Mesenchymal stem cell (in vitro differentiated cells and primary cell): Measurements from ENCODE around the gene STOM.

ENCODE experiments used
- DNase-seq: peaks from one replicate; pipeline ENCODE4 v3.0.0-alpha.2; 2013
- H2AFZ ChIP-seq: one replicate; pipeline ENCODE4 v1.6.1; 2013; ENCODE audit warnings: low read depth, mild to moderate bottlenecking, control low read depth, inconsistent platforms, low read length, moderate library complexity
- H2AK5ac ChIP-seq: 2 replicates; pipeline ENCODE4 v1.6.1; 2013; ENCODE audit warnings: low read length, moderate library complexity, mild to moderate bottlenecking, inconsistent platforms; ENCODE audit not compliant: severe bottlenecking
- H2BK120ac ChIP-seq: one replicate; pipeline ENCODE4 v1.6.1; 2013; ENCODE audit warnings: low read depth, mild to moderate bottlenecking, inconsistent platforms, low read length, moderate library complexity
- H2BK12ac ChIP-seq, 2 experiments: one replicate each; pipeline ENCODE4 v1.6.1; 2013; ENCODE audit warnings: inconsistent platforms in 2 of 2, low read length in 2 of 2, mild to moderate bottlenecking in 2 of 2, moderate library complexity in 2 of 2, control low read depth in 1 of 2
- H2BK15ac ChIP-seq: one replicate; pipeline ENCODE4 v1.6.1; 2013; ENCODE audit warnings: mild to moderate bottlenecking, low read depth, inconsistent platforms; ENCODE audit not compliant: poor library complexity, severe bottlenecking
- H2BK5ac ChIP-seq: 2 replicates; pipeline ENCODE4 v1.6.1; 2013; ENCODE audit warnings: low read depth, mild to moderate bottlenecking, low read length, control low read depth, inconsistent platforms; ENCODE audit not compliant: poor library complexity, severe bottlenecking
- H3K14ac ChIP-seq, 2 experiments: one replicate each; pipeline ENCODE4 v1.6.1; 2013; ENCODE audit warnings: inconsistent platforms in 2 of 2, low read length in 2 of 2, control low read depth in 1 of 2, mild to moderate bottlenecking in 1 of 2, moderate library complexity in 1 of 2
- H3K18ac ChIP-seq, 2 experiments: one replicate each; pipeline ENCODE4 v1.6.1; 2013; ENCODE audit warnings: inconsistent platforms in 2 of 2, low read length in 2 of 2, control low read depth in 1 of 2, low read depth in 1 of 2, mild to moderate bottlenecking in 1 of 2
- H3K23ac ChIP-seq, 2 experiments: one replicate each; pipeline ENCODE4 v1.6.1; 2013; ENCODE audit warnings: inconsistent platforms in 2 of 2, low read length in 2 of 2, mild to moderate bottlenecking in 2 of 2, moderate library complexity in 2 of 2, control low read depth in 1 of 2
- H3K27ac ChIP-seq: 2 replicates; pipeline ENCODE4 v1.5.1; 2013; ENCODE audit warnings: mild to moderate bottlenecking, moderate library complexity, low read length, control low read depth, inconsistent platforms; ENCODE audit not compliant: poor library complexity, severe bottlenecking
- H3K27me3 ChIP-seq, 2 experiments: 2 replicates each; pipeline versions ENCODE4 v1.6.1 to v1.7.0; 2013; ENCODE audit warnings: low read length in 2 of 2, mild to moderate bottlenecking in 2 of 2, moderate library complexity in 2 of 2, control low read depth in 1 of 2, inconsistent platforms in 1 of 2; ENCODE audit not compliant: control insufficient read depth in 1 of 2, insufficient read depth in 1 of 2
- H3K36me3 ChIP-seq, 2 experiments: 2 replicates each; pipeline versions ENCODE4 v1.6.1 to v1.7.0; 2013; ENCODE audit warnings: low read length in 2 of 2, control low read depth in 1 of 2, inconsistent platforms in 1 of 2, low read depth in 1 of 2, mild to moderate bottlenecking in 1 of 2; ENCODE audit not compliant: insufficient read depth in 2 of 2, control insufficient read depth in 1 of 2
- H3K4ac ChIP-seq, 2 experiments: one replicate each; pipeline ENCODE4 v1.6.1; 2013; ENCODE audit warnings: inconsistent platforms in 2 of 2, low read length in 2 of 2, mild to moderate bottlenecking in 2 of 2, moderate library complexity in 2 of 2, control low read depth in 1 of 2, low read depth in 1 of 2
- H3K4me1 ChIP-seq: 2 replicates; pipeline ENCODE4 v1.6.1; 2013; ENCODE audit warnings: low read depth, low read length, control low read depth; ENCODE audit not compliant: control insufficient read depth, insufficient read depth
- H3K4me2 ChIP-seq: 2 replicates; pipeline ENCODE4 v1.6.1; 2013; ENCODE audit warnings: low read length, mild to moderate bottlenecking, inconsistent platforms; ENCODE audit not compliant: poor library complexity, severe bottlenecking
- H3K4me3 ChIP-seq, 2 experiments: 2 replicates each; pipeline versions ENCODE4 v1.5.1 to v1.7.0; 2013; ENCODE audit warnings: low read length in 2 of 2, mild to moderate bottlenecking in 2 of 2, control low read depth in 1 of 2, low read depth in 1 of 2; ENCODE audit not compliant: insufficient read depth in 1 of 2
- H3K79me1 ChIP-seq: replicated peaks from 2 replicates; pipeline ENCODE4 v1.6.1; 2013; ENCODE audit warnings: mild to moderate bottlenecking, control low read depth, low read length, inconsistent platforms; ENCODE audit not compliant: poor library complexity, severe bottlenecking
- H3K9ac ChIP-seq: 2 replicates; pipeline ENCODE4 v1.7.0; 2013; ENCODE audit warnings: mild to moderate bottlenecking, low read length, moderate library complexity
- H3K9me3 ChIP-seq: 2 replicates; pipeline ENCODE4 v1.7.0; 2013; ENCODE audit warnings: mild to moderate bottlenecking, low read length; ENCODE audit not compliant: control insufficient read depth
- H4K8ac ChIP-seq: one replicate; pipeline ENCODE4 v1.6.1; 2013; ENCODE audit warnings: inconsistent platforms, mild to moderate bottlenecking, low read length, moderate library complexity
- H4K91ac ChIP-seq: one replicate; pipeline ENCODE4 v1.6.1; 2013; ENCODE audit warnings: mild to moderate bottlenecking, low read length, inconsistent platforms
- WGBS: methylation state at CpG from one replicate; pipeline ENCODE4 v1.1.7; 2013; ENCODE audit warnings: mixed read lengths; 5-methylcytosine and 5-hydroxymethylcytosine counted together

The STOM gene

DNA sequence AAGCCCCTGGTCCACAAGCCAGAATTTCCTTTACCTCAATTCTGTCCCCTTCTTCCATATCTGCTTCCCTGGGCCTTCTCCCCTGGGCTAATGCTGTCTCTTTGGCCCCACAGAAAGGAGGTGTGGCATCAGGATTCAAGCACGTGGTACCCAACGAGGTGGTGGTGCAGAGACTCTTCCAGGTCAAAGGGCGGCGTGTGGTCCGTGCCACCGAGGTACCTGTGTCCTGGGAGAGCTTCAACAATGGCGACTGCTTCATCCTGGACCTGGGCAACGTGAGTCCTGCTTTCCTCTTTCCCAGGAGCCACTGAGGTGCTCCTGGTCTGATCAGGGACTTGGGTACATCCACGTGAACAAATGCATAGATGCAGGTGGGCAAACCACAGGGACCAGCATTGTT, 59.5 kb downstream of the STOM start:
- Histone ChIP-seq H2BK15ac (no peak overlapping the region), H3K9ac (no peak overlapping the region), H3K14ac (no peak overlapping the region), H2BK5ac (no peak overlapping the region), H3K36me3 (peaks cover 70 to 92% of the 10 kb centered on the region in 2 experiments), H2AK5ac (no peak overlapping the region), H3K4me1 (no peaks in the 10 kb centered on the region), H3K9me3 (no peaks in the 10 kb centered on the region), H3K4me2 (no peak overlapping the region), H4K8ac (no peak overlapping the region), H3K79me1 (peaks cover 41% of the 10 kb centered on the region), H3K23ac (no peak overlapping the region), H3K18ac (no peak overlapping the region), H2BK120ac (no peak overlapping the region), H3K27ac (no peak overlapping the region), H3K27me3 (no peaks in the 10 kb centered on the region), H2BK12ac (no peak overlapping the region), H3K4ac (no peak overlapping the region), H3K4me3 (no peak overlapping the region), H2AFZ (no peak overlapping the region), H4K91ac (no peak overlapping the region)
- no peak for DNase-seq
- 90% methylated on average over 9 of the region's 9 CpGs for WGBS

DNA sequence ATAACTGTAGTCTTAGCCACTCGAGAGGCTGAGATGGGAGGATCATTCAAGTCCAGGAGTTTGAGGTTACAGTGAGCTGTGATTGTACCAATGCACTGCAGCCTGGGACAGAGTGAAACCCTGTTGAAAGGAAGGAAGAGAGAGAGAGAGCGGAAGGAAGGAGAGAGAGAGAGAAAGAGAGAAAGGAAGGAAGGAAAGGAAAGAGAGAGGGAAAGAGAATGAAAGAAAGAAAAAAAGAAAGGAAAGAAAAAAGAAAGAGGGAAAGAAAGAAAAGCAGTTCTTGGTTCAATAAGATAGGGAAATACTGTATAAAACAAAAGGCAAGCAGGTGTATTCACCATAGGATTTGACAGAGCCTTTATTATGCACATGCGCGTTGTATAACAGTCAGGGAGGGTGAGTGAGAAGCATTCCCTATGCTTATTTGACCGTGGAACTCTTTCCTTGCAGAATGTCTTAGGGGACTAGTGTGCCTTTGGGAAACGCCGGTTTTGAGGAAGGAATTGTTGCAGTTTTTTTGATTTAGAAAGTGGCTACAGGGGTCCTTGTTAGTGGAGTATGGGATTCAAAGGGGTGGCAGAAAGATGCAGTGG, 60.1 kb downstream of the STOM start:
- Histone ChIP-seq H2BK5ac (no peak overlapping the region), H3K4me1 (no peaks in the 10 kb centered on the region), H3K4me2 (no peak overlapping the region), H3K27ac (no peak overlapping the region), H3K79me1 (peaks cover 46% of the 10 kb centered on the region), H3K27me3 (no peaks in the 10 kb centered on the region), H3K23ac (no peak overlapping the region), H3K9ac (no peak overlapping the region), H3K4me3 (no peak overlapping the region), H2BK12ac (no peak overlapping the region), H3K4ac (no peak overlapping the region), H3K36me3 (peaks cover 68 to 95% of the 10 kb centered on the region in 2 experiments), H3K18ac (no peak overlapping the region), H4K8ac (no peak overlapping the region), H2BK15ac (no peak overlapping the region), H3K9me3 (no peaks in the 10 kb centered on the region), H3K14ac (no peak overlapping the region), H2AFZ (no peak overlapping the region), H2BK120ac (no peak overlapping the region), H2AK5ac (no peak overlapping the region), H4K91ac (no peak overlapping the region)
- DNase-seq, result no peak
- WGBS, result 88% methylated on average over 7 of the region's 7 CpGs

DNA sequence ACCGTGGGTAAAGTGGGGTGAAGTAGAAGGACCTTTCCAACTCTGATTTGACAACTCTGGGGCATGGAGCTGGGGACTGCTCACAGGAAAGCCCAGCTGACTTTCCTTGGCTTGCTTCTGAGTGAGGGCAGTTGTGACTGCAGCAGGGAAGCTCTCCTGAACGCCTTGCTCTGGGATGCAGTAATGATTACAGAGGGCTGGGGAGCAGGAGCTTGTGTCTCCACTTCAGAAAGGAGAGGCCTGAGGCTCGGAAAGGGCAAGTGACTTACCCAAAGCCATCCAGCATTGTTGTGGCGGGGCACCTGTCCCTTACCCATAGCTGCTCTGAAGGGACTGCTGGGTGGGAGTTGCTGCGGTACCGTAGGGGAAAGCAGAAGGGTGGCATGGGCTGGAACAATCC, 60.9 kb downstream of the STOM start:
- H3K27me3 ChIP-seq, result no peaks in the 10 kb centered on the region
- H3K9me3 ChIP-seq, result no peaks in the 10 kb centered on the region
- no peak overlapping the region for H2AK5ac ChIP-seq
- no peak overlapping the region for H3K27ac ChIP-seq
- no peak overlapping the region for H3K4me2 ChIP-seq
- no peak overlapping the region for H2AFZ ChIP-seq
- 92% methylated on average over 6 of the region's 6 CpGs for WGBS
- no peak overlapping the region for H2BK12ac ChIP-seq
- H2BK15ac ChIP-seq, result no peak overlapping the region
- no peak overlapping the region for H3K4me3 ChIP-seq
- H3K18ac ChIP-seq, result no peak overlapping the region
- H3K14ac ChIP-seq, result no peak overlapping the region
- no peak overlapping the region for H4K8ac ChIP-seq
- H2BK120ac ChIP-seq, result no peak overlapping the region
- H2BK5ac ChIP-seq, result no peak overlapping the region
- no peak overlapping the region for H4K91ac ChIP-seq
- DNase-seq, result no peak
- peaks cover 52% of the 10 kb centered on the region for H3K79me1 ChIP-seq
- peaks cover 72 to 96% of the 10 kb centered on the region in 2 experiments for H3K36me3 ChIP-seq
- no peak overlapping the region for H3K23ac ChIP-seq
- H3K4ac ChIP-seq, result no peak overlapping the region
- H3K9ac ChIP-seq, result no peak overlapping the region
- no peaks in the 10 kb centered on the region for H3K4me1 ChIP-seq

DNA sequence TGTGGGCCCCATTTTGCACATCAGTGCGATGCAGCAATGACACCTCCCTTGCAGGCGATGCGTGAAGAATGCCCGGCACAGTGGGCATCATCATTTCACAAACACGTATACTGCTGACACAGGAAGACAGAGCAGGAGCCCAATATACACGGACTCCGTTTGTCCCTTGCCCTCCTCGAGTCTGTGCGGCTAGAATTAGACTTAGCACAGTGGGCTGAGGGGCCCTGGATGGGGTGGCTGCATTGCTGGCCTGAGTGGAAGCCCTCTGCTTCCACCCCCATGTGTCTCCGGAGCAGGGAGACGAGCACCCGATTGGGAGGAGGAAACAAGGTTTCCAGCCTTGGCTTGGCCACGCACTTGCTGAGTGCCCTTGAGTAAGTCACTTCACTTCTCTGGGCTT, 61.3 kb downstream of the STOM start:
- DNase-seq, result no peak
- H3K23ac ChIP-seq, result no peak overlapping the region
- H3K27ac ChIP-seq, result no peak overlapping the region
- no peak overlapping the region for H2BK120ac ChIP-seq
- peaks cover 72 to 96% of the 10 kb centered on the region in 2 experiments for H3K36me3 ChIP-seq
- H2AFZ ChIP-seq, result no peak overlapping the region
- H2BK12ac ChIP-seq, result no peak overlapping the region
- no peak overlapping the region for H2AK5ac ChIP-seq
- H3K4ac ChIP-seq, result no peak overlapping the region
- no peak overlapping the region for H3K18ac ChIP-seq
- H4K8ac ChIP-seq, result no peak overlapping the region
- 98% methylated on average over 13 of the region's 13 CpGs for WGBS
- peaks cover 54% of the 10 kb centered on the region for H3K79me1 ChIP-seq
- no peaks in the 10 kb centered on the region for H3K9me3 ChIP-seq
- H3K4me1 ChIP-seq, result no peaks in the 10 kb centered on the region
- no peak overlapping the region for H3K9ac ChIP-seq
- H3K27me3 ChIP-seq, result no peaks in the 10 kb centered on the region
- no peak overlapping the region for H2BK15ac ChIP-seq
- H3K4me3 ChIP-seq, result no peak overlapping the region
- no peak overlapping the region for H2BK5ac ChIP-seq
- H3K4me2 ChIP-seq, result no peak overlapping the region
- H4K91ac ChIP-seq, result no peak overlapping the region
- no peak overlapping the region for H3K14ac ChIP-seq
